ENCODE results near the gene CDKN2B.

Gene CDKN2B

DNA sequence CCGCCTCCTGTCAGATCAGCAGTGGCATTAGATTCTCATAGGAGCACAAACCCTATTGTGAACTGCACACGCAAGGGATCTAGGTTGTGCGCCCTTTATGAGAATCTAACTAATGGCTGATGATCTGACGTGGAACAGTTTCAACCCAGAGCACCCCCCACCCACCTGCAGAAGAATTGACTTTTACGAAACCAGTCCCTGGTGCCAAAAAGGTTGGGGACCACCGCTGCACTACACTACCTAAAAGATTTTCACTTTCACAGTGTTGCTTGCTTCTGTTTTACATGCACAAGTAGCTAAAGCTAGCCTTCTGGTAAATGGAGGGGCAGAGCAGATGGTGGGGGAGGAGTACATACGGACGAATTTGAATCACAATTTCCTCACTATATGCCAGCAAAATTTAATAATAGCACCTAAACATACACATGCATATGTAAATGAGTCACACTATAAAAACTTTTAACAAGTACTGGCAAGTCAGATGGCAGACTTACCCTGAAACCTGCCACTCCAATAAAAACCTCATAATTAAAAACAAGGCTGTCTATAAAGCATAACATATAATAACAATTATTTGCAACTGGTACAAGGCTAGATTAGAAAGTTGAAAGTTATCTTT, 24.0 kb upstream of the CDKN2B start:
- no peak for DNase-seq

DNA sequence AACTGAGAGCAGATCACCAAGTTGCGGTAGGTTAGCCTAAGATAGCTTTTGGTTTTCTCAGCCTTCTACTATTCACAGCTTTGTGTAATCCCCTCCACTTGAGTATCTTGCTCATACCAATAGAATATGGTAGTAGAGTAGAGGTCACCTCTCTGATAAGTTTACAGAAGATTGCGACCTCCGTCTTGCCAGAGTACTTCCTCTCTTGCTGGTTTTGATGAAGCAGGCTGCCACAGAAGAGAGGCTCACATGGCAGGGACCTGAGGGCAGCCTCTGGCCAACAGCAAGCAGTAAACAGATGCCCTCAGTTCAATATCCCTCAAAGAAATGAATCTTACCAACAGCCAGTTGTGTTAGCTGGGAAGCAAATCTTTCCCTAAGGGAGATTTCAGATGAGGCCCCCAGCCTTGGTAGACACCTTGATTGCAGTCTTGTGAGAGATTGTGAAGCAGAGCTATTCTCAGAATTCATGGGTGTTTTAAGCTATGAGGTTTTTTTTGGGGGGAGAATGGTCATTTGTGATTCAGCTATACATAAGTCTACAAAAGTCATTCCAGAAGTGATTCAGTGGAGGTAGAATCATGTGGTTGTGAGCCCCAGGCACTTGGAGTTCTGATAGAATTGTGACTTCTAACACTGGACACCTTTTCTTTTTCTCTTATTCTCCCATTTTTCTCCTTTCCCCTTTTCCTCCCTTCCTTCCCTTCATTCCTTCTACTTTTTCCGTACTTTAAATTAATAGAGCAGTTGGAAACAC, 22.7 kb upstream of the CDKN2B start:
- DNase-seq: no peak

DNA sequence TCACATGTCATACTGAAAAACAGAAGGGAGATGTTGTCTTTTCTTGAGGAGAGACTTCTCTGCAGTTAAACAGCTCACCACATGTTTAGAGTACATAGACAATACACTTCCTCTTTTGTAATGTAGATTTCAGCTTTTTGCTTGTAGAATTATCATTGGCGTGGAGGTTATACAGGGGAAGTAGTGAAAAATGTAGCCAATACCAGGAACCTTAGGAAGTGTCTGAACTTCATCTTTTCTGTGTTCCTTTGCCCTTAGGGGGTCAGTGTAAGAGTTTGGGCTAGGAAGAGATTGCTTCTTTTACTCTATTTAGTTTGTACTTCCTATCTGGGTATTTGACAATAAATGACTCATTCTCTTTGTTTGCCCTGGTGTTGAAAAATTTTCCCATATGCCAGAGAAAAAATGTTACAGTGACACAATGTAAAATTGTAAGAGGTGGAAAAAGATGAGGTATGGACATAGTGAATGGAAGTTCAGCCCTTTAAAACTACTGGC, 21.0 kb upstream of the CDKN2B start:
- DNase-seq: peak; percentile 61

DNA sequence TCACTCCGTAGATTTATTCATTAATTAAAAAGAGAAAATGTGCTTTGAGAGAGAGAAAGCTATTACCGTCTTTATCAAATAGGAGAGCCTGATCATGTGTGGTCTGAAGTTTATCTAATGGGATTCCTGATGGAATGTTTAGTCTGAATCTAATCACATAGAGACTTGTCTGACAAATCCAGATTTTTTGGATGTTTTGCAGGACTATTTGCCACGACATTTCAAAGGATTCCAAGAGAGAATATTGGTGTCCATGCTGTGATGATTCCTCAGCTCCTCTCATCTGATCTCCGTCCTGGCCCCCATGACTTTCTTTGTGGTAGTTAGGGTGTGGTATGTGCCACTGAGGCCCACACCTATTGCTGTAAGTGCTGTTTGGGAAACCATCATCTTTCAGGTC, 20.1 kb upstream of the CDKN2B start:
- no peak for DNase-seq

DNA sequence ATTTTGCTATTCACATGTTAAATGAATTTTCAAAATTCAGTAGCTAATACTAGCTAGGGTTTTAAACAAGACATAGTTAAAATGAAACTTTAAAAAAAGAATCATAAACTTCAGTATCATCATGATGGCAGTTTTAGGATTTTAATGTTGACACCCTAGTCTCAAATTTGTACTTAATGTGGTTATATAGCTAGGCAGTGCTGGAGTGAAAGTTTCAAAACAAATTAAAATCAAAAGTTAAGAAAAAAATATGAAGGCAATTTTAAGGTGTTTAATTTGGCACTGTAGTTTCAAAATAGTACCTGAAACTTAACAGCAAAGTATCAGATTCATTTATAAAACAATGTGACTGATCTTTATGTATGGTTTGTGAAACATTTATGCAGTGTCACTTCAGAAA, 19.3 kb upstream of the CDKN2B start:
- DNase-seq: no peak

DNA sequence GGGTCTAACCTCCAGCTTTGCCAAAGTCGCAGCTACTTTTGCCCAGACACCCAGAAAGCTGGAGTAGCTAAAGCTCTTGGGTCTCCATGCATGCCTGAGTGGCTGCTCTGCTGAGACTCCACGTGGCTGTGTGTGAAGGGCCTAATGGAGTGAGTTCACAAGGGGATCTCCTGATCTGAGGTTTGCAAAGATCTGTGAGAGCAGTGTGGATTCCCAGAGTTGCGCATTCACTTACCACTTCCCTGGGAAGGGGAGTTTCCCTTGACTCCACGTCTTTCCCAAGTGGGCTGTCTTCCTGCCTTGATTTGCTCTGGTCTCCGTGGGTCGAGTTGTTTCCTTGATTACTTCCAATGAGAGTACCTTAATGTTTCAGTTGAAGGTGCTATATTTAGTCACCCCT, 17.6 kb upstream of the CDKN2B start:
- no peak for DNase-seq

DNA sequence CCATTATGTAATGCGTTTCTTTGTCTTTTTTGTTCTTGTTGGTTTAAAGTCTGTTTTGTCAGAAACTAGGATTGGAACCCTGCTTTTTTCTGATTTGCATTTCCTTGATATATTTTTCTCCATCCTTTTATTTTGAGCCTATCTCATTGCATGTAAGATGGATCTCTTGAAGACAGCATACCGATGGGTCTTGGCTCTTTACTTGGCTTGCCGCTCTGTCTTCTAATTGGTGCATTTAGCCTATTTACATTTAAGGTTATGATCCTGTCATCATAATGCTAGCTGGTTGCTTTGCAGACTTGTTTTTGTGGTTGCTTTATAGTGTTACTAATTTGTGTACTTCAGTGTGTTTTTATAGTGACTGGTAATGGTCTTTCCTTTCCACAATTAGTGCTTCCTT, 13.3 kb upstream of the CDKN2B start:
- DNase-seq: no peak

DNA sequence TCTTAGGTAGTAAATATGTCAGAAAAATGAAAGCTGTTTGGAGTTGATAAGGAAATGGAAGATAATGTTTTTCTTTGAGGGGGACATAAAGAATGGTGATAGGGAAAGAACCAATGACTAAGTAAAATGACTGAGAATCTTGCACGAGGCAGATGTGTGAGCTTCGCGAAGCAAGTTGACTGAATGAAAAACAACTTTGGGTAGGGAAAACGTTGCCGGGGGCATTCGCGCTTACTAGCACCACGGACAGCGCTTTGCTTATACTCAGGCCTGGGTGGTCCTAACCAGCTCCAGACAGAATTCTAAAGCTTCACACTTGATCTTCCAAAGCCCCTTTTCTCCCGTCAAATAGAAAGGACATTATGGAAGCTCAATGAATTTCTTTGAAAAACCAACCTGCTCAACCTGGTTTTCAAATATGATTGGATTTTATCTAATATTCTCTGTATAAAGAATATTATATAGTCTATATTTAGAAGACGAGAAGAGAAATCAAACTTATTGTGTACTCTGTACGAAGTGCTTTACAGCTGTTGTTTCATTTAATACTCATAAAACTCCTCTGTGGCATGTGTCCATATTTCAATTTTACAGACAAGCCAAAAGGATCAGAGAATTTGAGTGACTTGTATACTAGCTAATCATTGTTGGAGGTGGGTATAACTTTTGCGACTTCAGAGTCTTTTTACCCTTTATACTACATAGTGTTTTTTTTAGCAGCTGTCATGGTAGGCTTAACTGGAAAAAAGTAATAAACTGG, 1.9 kb upstream of the CDKN2B start:
- DNase-seq: peak; percentile 55

DNA sequence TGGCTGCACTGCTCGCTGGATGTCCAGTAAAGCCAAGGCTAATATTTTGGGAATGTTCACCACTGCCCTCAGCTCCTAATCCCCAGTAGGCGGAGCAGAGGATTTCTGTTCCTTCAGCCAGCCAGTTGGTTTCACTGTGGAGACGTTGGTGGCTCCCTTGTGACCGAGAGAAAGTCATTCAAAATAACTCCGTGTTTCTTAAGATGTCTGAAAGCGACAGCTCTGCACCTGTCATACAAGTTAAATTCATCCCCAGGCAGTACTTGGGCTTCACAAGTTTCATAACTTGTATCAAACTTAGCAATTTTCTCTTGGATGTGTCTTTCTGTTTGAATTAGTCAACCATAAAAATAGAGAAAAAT, 382 bp upstream of the CDKN2B start:
- no peak for DNase-seq

DNA sequence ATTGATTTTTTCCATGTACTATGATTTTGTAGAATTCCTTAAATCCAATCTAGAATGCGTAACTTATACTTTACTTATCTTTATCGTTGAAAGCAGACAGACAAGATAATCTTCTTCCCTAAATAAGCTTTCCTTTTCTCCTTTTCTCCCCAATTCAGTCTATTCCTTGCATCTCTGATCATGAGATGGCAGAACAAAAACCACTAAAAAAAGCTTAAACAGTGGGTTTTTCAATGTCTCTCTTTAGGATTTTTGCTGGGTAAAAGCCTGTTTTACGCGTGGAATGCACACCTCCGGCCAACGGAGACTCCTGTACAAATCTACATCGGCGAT, 755 bp downstream of the CDKN2B start:
- no peak for DNase-seq

DNA sequence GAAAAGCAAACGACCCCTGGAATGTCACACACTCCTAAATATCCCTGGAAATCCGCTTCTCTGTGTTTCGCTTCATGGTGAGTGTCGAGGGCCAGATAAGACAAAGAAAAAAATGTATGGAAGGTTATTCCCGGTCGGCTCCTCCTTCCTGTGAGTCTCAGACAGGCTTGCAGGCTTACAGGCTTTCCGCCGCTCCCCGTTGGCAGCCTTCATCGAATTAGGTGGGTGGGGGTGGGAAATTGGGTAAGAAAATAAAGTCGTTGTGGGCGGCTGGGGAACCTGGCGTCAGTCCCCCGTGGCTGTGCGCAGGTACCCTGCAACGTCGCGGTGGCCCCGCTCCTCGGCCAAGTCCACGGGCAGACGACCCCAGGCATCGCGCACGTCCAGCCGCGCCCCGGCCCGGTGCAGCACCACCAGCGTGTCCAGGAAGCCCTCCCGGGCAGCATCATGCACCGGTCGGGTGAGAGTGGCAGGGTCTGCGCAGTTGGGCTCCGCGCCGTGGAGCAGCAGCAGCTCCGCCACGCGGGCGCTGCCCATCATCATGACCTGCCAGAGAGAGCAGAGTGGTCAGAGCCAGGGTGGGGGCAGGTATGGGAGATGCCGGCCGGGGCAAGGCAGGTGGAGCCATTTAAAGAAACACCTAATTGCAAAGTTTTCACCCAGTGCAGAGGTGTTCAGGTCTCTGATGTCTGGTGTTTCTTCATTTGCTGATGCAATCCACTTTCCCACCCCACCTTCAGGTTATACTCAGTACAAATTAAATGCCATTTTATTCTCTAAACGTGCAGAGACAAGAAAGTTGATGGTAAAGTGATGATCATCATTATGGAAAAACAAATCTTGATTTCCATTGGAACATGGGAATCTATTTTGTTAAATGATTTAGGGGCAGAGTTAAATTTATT, 3.2 kb downstream of the CDKN2B start:
- DNase-seq: peak; percentile 37

DNA sequence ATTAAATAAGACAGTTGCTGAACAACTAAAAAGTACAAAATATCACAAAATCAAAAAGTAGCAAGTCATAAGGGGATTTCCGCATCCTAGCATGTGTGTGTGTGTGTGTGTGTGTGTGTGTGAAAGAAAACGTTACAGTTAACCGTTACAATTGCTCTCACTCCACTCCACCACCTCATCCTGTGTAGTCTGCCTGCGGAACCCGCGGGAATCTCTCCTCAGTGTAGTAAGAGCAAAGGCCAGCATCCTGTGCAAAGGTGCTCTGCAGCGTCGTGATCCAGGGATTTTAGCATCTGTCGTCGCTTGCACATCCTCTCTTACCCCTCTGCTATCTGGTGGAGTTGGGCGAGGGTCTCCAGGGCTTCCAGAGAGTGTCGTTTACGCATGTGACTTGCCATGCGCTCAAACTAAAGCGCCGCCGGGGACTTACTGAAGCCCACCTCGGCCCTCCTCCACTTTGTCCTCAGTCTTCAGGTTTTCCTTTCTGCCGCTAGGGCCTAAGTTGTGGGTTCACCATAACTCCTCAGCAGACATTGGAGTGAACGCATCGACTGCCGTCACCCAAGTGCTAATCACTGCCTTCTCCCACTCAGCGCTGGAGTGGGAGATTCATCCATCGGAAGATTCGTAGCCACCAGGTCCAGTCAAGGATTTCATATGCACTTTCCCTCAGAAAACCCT, 3.9 kb downstream of the CDKN2B start:
- peak; percentile 33 for DNase-seq

DNA sequence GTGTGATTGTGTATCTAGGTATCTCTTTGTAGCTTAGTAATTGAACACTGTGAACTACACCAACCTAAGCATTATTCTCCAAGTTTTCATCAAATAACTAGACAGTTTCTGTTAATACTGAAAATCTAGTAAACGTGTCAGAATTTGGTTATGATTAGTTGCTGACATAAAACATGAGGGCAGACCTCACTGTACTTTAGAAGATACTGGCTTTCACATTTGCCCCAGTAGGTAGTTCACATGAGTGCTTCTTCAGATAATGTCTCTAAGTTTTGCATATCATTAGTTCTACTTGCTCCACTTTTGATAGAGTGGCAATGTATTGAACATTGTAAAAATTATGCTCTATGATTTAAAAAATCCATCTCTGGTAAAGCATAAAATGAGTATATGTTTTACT, 7.1 kb downstream of the CDKN2B start:
- DNase-seq: no peak

DNA sequence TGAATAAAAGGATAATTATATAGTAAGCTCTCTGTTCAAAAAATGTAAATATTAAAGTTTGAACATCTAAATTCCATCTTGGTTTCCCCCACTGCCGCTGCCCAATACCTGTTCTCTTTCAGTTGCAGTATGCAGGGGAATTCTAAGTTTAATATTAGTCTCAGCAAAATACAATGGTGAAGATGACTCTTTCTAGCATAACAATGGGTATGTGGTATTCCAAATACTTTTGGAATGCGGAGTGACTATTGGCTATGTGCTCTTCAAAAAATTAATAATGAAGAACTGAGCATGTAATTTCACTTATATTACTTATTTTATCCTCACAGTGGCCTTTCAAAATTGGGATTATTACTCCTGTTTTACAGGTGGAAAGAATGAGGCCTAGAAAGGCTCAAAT, 11.1 kb downstream of the CDKN2B start:
- DNase-seq: no peak

DNA sequence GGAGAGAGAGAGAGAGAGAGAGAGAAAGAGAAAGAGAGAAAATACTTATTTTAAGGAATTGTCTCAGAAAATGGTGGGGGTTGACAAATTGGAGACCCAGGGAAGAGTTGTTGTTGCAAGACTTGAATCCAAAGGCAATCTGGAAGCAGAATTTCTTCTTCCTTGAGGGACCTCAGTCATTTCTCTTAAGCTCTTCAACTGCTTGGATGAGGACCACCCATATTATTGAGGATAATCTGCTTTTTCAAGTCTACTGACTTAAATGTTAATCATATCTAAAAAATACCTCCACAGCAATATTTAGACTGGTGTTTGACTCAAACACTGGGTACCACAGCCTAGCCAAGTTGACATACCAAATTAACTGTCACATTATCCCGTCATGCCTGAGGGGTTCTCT, 11.6 kb downstream of the CDKN2B start:
- no peak for DNase-seq

DNA sequence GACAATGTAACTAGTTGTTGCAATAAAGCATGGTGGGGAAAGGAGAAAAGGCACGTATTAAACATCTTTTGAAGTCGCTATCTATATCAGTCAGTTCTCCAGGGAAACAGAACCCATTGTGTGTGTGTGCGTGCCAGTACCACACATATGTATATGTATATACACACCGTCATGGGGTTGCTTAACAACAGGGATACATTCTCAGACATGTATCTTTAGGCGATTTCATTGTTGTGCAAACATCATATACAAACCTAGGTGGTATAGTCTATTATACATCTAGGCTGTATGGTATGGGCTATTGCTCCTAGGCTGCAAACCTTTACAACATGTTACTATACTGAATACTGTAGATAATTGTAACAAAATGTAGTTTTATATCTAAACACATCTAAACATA, 12.2 kb downstream of the CDKN2B start:
- DNase-seq: no peak

DNA sequence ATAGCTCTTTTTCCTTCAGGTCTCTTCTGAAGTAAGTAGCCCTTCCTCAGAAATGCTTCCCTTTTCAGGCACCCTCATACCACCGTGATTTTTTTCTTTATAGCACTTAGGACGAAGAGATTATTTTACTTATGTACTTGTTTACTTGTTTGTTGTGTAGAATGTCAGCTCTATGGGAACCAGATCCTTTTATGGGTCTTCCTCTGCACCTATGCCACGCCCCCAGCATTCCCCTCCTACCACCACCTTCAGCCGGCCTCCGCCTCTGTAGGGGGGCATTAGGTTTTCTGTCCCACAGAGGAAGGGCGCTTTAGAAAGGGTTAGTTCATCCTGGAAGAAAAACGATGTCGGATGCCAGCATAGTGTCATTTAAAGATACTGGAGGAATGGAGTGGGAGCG, 12.7 kb downstream of the CDKN2B start:
- DNase-seq: no peak

DNA sequence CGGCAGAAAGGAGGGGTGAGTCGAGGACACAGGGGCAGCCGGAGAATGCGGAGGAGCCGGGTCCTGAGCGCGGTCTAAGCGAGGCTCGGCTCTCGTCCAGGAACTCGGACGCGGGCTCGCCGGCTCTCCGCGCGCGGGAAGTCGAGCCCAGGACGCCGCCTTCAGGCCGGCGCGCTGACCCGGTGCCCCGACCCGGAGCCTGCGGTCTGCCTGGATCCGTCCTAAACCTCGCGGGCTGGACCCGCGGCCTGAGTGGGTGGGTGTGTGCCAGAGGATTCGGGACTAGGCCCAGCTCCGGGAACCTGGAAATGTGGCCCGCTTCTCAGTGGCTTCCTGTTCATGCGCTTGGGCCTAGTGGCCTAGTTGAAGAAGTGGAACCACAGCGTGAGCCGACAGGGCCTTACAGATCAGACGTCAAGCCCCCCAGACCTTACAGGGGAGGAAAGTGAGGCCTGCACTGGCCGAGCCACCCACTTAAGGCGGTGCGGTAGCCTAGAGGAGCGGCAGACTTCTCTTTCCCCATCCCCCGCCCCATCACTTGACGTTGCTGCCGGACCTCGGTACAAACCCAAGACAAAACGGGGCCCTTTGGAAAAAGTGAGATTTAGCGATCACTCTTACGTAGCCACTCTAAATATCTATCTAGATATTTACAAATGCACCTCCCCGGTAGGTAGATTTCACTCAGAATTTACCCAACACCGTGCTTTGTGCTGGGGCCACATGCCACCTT, 13.3 kb downstream of the CDKN2B start:
- DNase-seq: peak; percentile 45

DNA sequence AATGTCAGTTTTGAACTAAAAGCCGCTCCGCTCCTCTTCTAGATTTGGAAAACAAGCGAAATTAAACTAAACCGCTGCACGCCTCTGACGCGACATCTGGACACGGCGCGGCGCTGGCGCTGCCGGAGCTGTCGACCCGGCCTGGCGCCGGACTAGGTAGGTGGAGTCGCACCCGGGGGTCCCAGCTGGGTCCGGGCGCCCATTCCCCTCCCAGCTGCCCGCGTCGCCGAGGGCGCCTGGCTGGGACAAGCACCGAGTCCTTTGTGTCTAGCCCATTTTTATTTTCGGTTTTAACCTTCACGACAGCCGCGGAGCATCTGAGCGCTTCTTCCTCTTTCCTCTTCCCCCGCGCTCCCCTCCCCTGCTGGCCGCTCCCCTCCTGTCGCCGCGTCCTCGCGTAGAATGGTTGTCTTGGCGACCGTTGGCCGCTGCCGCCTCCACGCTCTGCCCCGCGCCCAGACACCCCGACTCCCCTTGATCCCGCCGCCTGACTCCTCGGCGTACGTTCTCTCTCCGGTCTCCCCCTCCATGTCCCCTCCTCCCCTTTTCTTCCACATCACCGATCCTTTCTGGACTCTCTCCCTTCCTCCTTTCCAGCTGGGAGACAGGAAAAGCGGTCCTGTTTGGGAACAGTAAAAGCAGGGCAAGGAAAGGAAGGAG, 14.0 kb downstream of the CDKN2B start:
- DNase-seq: peak; percentile 71

DNA sequence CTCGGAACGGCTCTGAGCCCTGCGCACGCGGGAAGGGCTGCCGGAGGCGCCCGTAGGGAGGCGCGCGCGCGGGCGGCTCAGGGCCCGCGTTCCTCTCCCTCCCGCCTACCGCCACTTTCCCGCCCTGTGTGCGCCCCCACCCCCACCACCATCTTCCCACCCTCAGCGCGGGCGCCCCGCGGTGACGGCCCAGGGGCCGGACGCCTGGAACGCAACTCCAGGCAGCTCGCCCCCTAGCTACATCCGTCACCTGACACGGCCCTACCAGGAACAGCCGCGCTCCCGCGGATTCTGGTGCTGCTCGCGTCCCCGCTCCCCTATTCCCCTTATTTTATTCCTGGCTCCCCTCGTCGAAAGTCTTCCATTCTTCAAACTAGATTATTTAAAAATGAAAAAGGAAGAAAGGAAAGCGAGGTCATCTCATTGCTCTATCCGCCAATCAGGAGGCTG, 14.5 kb downstream of the CDKN2B start, which contains the start of gene CDKN2B-AS1:
Gene CDKN2B-AS1, plus strand, starts transcription at position 236 of the 450 bp plus-strand sequence.
- peak; percentile 72 for DNase-seq
